ENCODE measurements around the gene SH3BP5L. TPM values are rescaled to one million over a fixed set of nuclear protein-coding genes. Genes with fewer than 3 reads are reported as not detected.

The SH3BP5L gene
- total RNA-seq, 1 donor, result 28.9 TPM

GRCh38 chr1:248847956-248848561, 22.3 kb upstream of the SH3BP5L start:
- DNase-seq (ENCODE audit: low read depth), result no peak
- TF ChIP-seq CTCF (IDR thresholded peaks at IDR 0.05; ENCODE audit: insufficient read depth, low read depth, low read length), result no peak
- no peak overlapping the region for H3K4me3 ChIP-seq (ENCODE audit: low read depth, low read length)

GRCh38 chr1:248847181-248847955, 21.7 kb upstream of the SH3BP5L start:
- DNase-seq (ENCODE audit: low read depth), result no peak
- no peak for TF ChIP-seq CTCF (IDR thresholded peaks at IDR 0.05; ENCODE audit: insufficient read depth, low read depth, low read length)
- H3K4me3 ChIP-seq (ENCODE audit: low read depth, low read length), result no peak overlapping the region

- no peak for DNase-seq (ENCODE audit: low read depth)
- no peak for TF ChIP-seq CTCF (IDR thresholded peaks at IDR 0.05; ENCODE audit: insufficient read depth, low read depth, low read length)
These were observed 18.8 kb upstream of the SH3BP5L start for GRCh38 chr1:248844526-248844925.

GRCh38 chr1:248843687-248844086, 18.0 kb upstream of the SH3BP5L start:
- H3K4me3 ChIP-seq (ENCODE audit: low read depth, low read length), result no peak overlapping the region
- no peak for TF ChIP-seq CTCF (IDR thresholded peaks at IDR 0.05; ENCODE audit: insufficient read depth, low read depth, low read length)
- DNase-seq (ENCODE audit: low read depth), result no peak

More at GRCh38 chr1:248844526-248844925, 18.8 kb upstream of the SH3BP5L start:
- no peak overlapping the region for H3K4me3 ChIP-seq (ENCODE audit: low read depth, low read length)

GRCh38 chr1:248842781-248843331, 17.1 kb upstream of the SH3BP5L start:
- no peak for TF ChIP-seq CTCF (IDR thresholded peaks at IDR 0.05; ENCODE audit: insufficient read depth, low read depth, low read length)
- no peak for DNase-seq (ENCODE audit: low read depth)
- no peak overlapping the region for H3K4me3 ChIP-seq (ENCODE audit: low read depth, low read length)

- peak; percentile 58 for DNase-seq (ENCODE audit: low read depth)
- peak; percentile 66 for TF ChIP-seq CTCF (IDR thresholded peaks at IDR 0.05; ENCODE audit: insufficient read depth, low read depth, low read length)
- H3K4me3 ChIP-seq (ENCODE audit: low read depth, low read length), result no peak overlapping the region
These were observed 16.1 kb upstream of the SH3BP5L start for GRCh38 chr1:248841702-248842395.

Data from fibroblast of villous mesenchyme (primary cell).